SK-N-SH (cell line): ENCODE data around the gene EDN1. TPM values are rescaled to one million over a fixed set of nuclear protein-coding genes. Genes with fewer than 3 reads are reported as not detected.

Experiments used
- CTCF ChIA-PET: fragments of 300-600, 350-600 bp; formaldehyde crosslinking; extraction: SDS; loops from one replicate; lab custom pipeline; 2021; lab: Yijun Ruan, JAX
- POLR2A ChIA-PET: fragments of 350-600 bp; sonication (Branson Sonifier 250); formaldehyde crosslinking; extraction: SDS; loops from one replicate; lab custom pipeline; 2020; ENCODE audit warnings: antibody characterized with exemption, inconsistent platforms; lab: Yijun Ruan, JAX
- DNase-seq: peaks from one replicate; pipeline ENCODE4 v3.0.0; 2012
- H2AFZ ChIP-seq: fragments of 200-600 bp; sonication (generic); 2 replicates; pipeline ENCODE4 v1.8.1; 2016; ENCODE audit warnings: antibody characterized with exemption, mild to moderate bottlenecking, low read depth
- H3F3A ChIP-seq: fragments of 200-600 bp; sonication (generic); replicated peaks from 2 replicates; pipeline ENCODE3; 2016; ENCODE audit warnings: antibody characterized with exemption, mild to moderate bottlenecking; ENCODE audit not compliant: insufficient read depth
- H3K27ac ChIP-seq, 2 experiments: fragments of 200-500 bp in 1 of 2; fragments of 200-600 bp in 1 of 2; sonication (Bioruptor generic) in 1 of 2; sonication (generic), shearing (Covaris generic) in 1 of 2; 2 replicates each; pipeline versions ENCODE4 v1.5.1 to v1.6.1; 2014 to 2016; ENCODE audit warnings: low read depth in 2 of 2, inconsistent platforms in 1 of 2, low read length in 1 of 2, mild to moderate bottlenecking in 1 of 2, mixed read lengths in 1 of 2
- H3K27me3 ChIP-seq: fragments of 200-600 bp; sonication (generic), shearing (Covaris generic); 2 replicates; pipeline ENCODE4 v1.6.1; 2016; ENCODE audit warnings: mixed run types; ENCODE audit not compliant: insufficient read depth
- H3K36me3 ChIP-seq, 2 experiments: fragments of 200-500 bp in 1 of 2; fragments of 200-600 bp in 1 of 2; sonication (Bioruptor generic) in 1 of 2; sonication (generic) in 1 of 2; replicated peaks in 1 of 2; 2 replicates each; pipeline versions ENCODE3 to v1.5.1; 2014 to 2016; ENCODE audit warnings: low read length in 1 of 2, mild to moderate bottlenecking in 1 of 2; ENCODE audit not compliant: insufficient read depth in 2 of 2, control insufficient read depth in 1 of 2
- H3K4me1 ChIP-seq, 2 experiments: fragments of 200-500 bp in 1 of 2; fragments of 200-600 bp in 1 of 2; sonication (Bioruptor generic) in 1 of 2; sonication (generic), shearing (Covaris generic) in 1 of 2; 2 replicates each; pipeline versions ENCODE4 v1.5.1 to v1.6.1; 2014 to 2016; ENCODE audit warnings: low read depth in 1 of 2, low read length in 1 of 2, mixed run types in 1 of 2; ENCODE audit not compliant: insufficient read depth in 2 of 2, control insufficient read depth in 1 of 2
- H3K4me2 ChIP-seq: fragments of 200-600 bp; sonication (generic), shearing (Covaris generic); 2 replicates; pipeline ENCODE4 v1.6.1; 2017; ENCODE audit warnings: mixed run types
- H3K4me3 ChIP-seq, 2 experiments: fragments of 200-500 bp in 1 of 2; fragments of 200-600 bp in 1 of 2; sonication (Bioruptor generic) in 1 of 2; sonication (generic), shearing (Covaris generic) in 1 of 2; 2 replicates each; pipeline versions ENCODE4 v1.5.1 to v1.8.1; 2014 to 2016; ENCODE audit warnings: low read depth in 2 of 2, inconsistent platforms in 1 of 2, low read length in 1 of 2, mild to moderate bottlenecking in 1 of 2, mixed read lengths in 1 of 2, moderate library complexity in 1 of 2
- H3K79me2 ChIP-seq: fragments of 200-600 bp; sonication (generic); 2 replicates; pipeline ENCODE4 v1.8.1; 2017; ENCODE audit warnings: mild to moderate bottlenecking; ENCODE audit not compliant: insufficient read depth
- H3K9ac ChIP-seq: fragments of 200-600 bp; sonication (generic); 2 replicates; pipeline ENCODE4 v1.6.1; 2017; ENCODE audit warnings: mixed run types
- H3K9me2 ChIP-seq: fragments of 200-600 bp; sonication (generic); 2 replicates; pipeline ENCODE4 v1.6.1; 2017; ENCODE audit warnings: mixed run types
- H3K9me3 ChIP-seq: fragments of 200-600 bp; sonication (generic); 2 replicates; pipeline ENCODE4 v1.6.1; 2017; ENCODE audit warnings: mixed run types, mild to moderate bottlenecking, moderate library complexity
- H4K20me1 ChIP-seq: fragments of 200-600 bp; sonication (generic); 2 replicates; pipeline ENCODE4 v1.6.1; 2017; ENCODE audit warnings: mild to moderate bottlenecking, mixed run types; ENCODE audit not compliant: insufficient read depth
- CHD2 ChIP-seq: fragments of 150-350 bp; IDR thresholded peaks from 2 replicates; pipeline ENCODE4 v1.6.1; 2018; ENCODE audit warnings: low read length; ENCODE audit not compliant: partially characterized antibody
- ELF1 ChIP-seq: IDR thresholded peaks from 2 replicates; pipeline ENCODE4 v1.4.0; 2012
- EZH2phosphoT487 ChIP-seq: fragments of 200-600 bp; sonication (generic); IDR thresholded peaks from 2 replicates; pipeline ENCODE4 v1.6.1; 2017; ENCODE audit warnings: low read depth, mixed run types, mild to moderate bottlenecking, antibody characterized with exemption, moderate library complexity, borderline replicate concordance
- FOSL2 ChIP-seq: IDR thresholded peaks from 2 replicates; pipeline ENCODE4 v1.4.0; 2012; ENCODE audit warnings: low read depth, mild to moderate bottlenecking, moderate library complexity, borderline replicate concordance
- FOXJ3 ChIP-seq: sonication (generic); formaldehyde crosslinking; IDR thresholded peaks from 2 replicates; pipeline ENCODE4 v1.5.1; 2020; ENCODE audit warnings: mild to moderate bottlenecking, missing genetic modification reagents
- FOXM1 ChIP-seq: IDR thresholded peaks from 2 replicates; pipeline ENCODE4 v1.4.0; 2012; ENCODE audit warnings: low read depth, mild to moderate bottlenecking
- GATA2 ChIP-seq: sonication (generic); formaldehyde crosslinking; IDR thresholded peaks from 2 replicates; pipeline ENCODE4 v1.5.0; 2020; ENCODE audit warnings: mild to moderate bottlenecking, missing genetic modification reagents
- JUND ChIP-seq: IDR thresholded peaks from 2 replicates; pipeline ENCODE4 v1.4.0; 2012
- MAX ChIP-seq: IDR thresholded peaks from 2 replicates; pipeline ENCODE4 v1.4.0; 2012; ENCODE audit warnings: low read depth
- MEF2A ChIP-seq: IDR thresholded peaks from 2 replicates; pipeline ENCODE4 v1.4.0; 2012; ENCODE audit warnings: low read depth, borderline replicate concordance
- NFIC ChIP-seq: IDR thresholded peaks from 2 replicates; pipeline ENCODE4 v1.4.0; 2012; ENCODE audit warnings: borderline replicate concordance
- NRF1 ChIP-seq: IDR thresholded peaks from 2 replicates; pipeline ENCODE4 v1.6.1; 2012; ENCODE audit warnings: low read depth, mild to moderate bottlenecking, low read length
- PBX3 ChIP-seq: IDR thresholded peaks from 2 replicates; pipeline ENCODE4; 2012
- POLR2AphosphoS5 ChIP-seq: IDR thresholded peaks from 2 replicates; pipeline ENCODE4 v1.6.1; 2012; ENCODE audit warnings: low read depth, low read length
- RCOR1 ChIP-seq: fragments of 150-350 bp; IDR thresholded peaks from 2 replicates; pipeline ENCODE4 v1.6.1; 2017; ENCODE audit warnings: antibody characterized with exemption, low read length
- RFX5 ChIP-seq: IDR thresholded peaks from 2 replicates; pipeline ENCODE4 v1.6.1; 2012; ENCODE audit warnings: mild to moderate bottlenecking, improper control_type of control experiment, low read length
- RXRA ChIP-seq: IDR thresholded peaks from 2 replicates; pipeline ENCODE4 v1.4.0; 2012; ENCODE audit warnings: low read depth, mild to moderate bottlenecking, borderline replicate concordance
- SIN3A ChIP-seq: IDR thresholded peaks from 2 replicates; pipeline ENCODE4 v1.6.1; 2012; ENCODE audit warnings: low read depth, mild to moderate bottlenecking, low read length, moderate library complexity, borderline replicate concordance
- TAF1 ChIP-seq: IDR thresholded peaks from 2 replicates; pipeline ENCODE4 v1.6.1; 2012; ENCODE audit warnings: low read depth, mild to moderate bottlenecking, low read length, moderate library complexity, borderline replicate concordance
- TCF12 ChIP-seq: IDR thresholded peaks from 2 replicates; pipeline ENCODE4 v1.4.0; 2012
- TEAD4 ChIP-seq: IDR thresholded peaks from 2 replicates; pipeline ENCODE4 v1.4.0; 2012; ENCODE audit warnings: mild to moderate bottlenecking, borderline replicate concordance; ENCODE audit not compliant: insufficient read depth
- USF2 ChIP-seq: fragments of 150-350 bp; IDR thresholded peaks from 2 replicates; pipeline ENCODE4 v1.6.1; 2017; ENCODE audit warnings: antibody characterized with exemption, low read length, low read depth, borderline replicate concordance
- YY1 ChIP-seq: IDR thresholded peaks from 2 replicates; pipeline ENCODE4 v1.4.0; 2012; ENCODE audit warnings: low read depth, mild to moderate bottlenecking
- ZBTB33 ChIP-seq: IDR thresholded peaks from 2 replicates; pipeline ENCODE4 v1.4.0; 2012; ENCODE audit warnings: low read depth, borderline replicate concordance
- WGBS: methylation state at CpG from one replicate; pipeline ENCODE4 v1.1.6; 2017; ENCODE audit warnings: low lambda C conversion rate; 5-methylcytosine and 5-hydroxymethylcytosine counted together
- polyA plus RNA-seq, 3 experiments: library from polyadenylated mRNA; depleted of rRNA; stranded (reverse); fragments of >200 nt; gene quantifications; 2 replicates each; pipeline ENCODE4 v1.2.3, GENCODE V29; 2012

The EDN1 gene
- polyA plus RNA-seq, 1 of the 3 experiments (the other 2 are of a cell fraction), result 1.3 TPM

GRCh38 chr6:12342664-12343063 is 52.5 kb downstream of the EDN1 start:
- Histone ChIP-seq H3K4me3 (no peak overlapping the region), H4K20me1 (no peaks in the 10 kb centered on the region), H3K4me2 (no peak overlapping the region), H3K4me1 (no peaks in the 10 kb centered on the region), H3F3A (no peaks in the 10 kb centered on the region), H3K27me3 (no peaks in the 10 kb centered on the region), H3K36me3 (no peaks in the 10 kb centered on the region), H2AFZ (no peak overlapping the region), H3K9ac (no peak overlapping the region), H3K79me2 (no peaks in the 10 kb centered on the region), H3K9me2 (no peaks in the 10 kb centered on the region), H3K9me3 (no peaks in the 10 kb centered on the region), H3K27ac (no peak overlapping the region)
- ChIA-PET POLR2A (no interaction called here), CTCF (no interaction called here)
- WGBS, result 61% methylated on average over 4 of the region's 4 CpGs
- no peak for DNase-seq
- TF ChIP-seq TAF1 (no peak), NRF1 (no peak), JUND (no peak), EZH2phosphoT487 (no peak), MEF2A (no peak), ZBTB33 (no peak), RCOR1 (no peak), POLR2AphosphoS5 (no peak), TEAD4 (no peak), ELF1 (no peak), GATA2 (CRISPR knock-in tag) (no peak), YY1 (no peak), CHD2 (no peak), SIN3A (no peak), USF2 (no peak)

- H3K9me3 ChIP-seq, result no peaks in the 10 kb centered on the region
- CTCF ChIA-PET, result no interaction called here
- no peak overlapping the region for H2AFZ ChIP-seq
- DNase-seq, result no peak
- no peak overlapping the region for H3K9ac ChIP-seq
- WGBS, result 60% methylated on average over 5 of the region's 5 CpGs
- no peak overlapping the region for H3K27ac ChIP-seq
- no peaks in the 10 kb centered on the region for H3F3A ChIP-seq
- no peak overlapping the region for H3K4me2 ChIP-seq
- H3K27me3 ChIP-seq, result no peaks in the 10 kb centered on the region
- no peak for TF ChIP-seq FOSL2
- no peak for TF ChIP-seq NFIC
- no peak for TF ChIP-seq USF2
- no peak for TF ChIP-seq CHD2
- no peak for TF ChIP-seq RFX5
- no peak for TF ChIP-seq FOXM1
- TF ChIP-seq RXRA, result no peak
- TF ChIP-seq MAX, result no peak
- no peak for TF ChIP-seq PBX3
- no peak for TF ChIP-seq EZH2phosphoT487
- no peak for TF ChIP-seq ELF1
- TF ChIP-seq TCF12, result no peak
- no peak for TF ChIP-seq MEF2A
- TF ChIP-seq FOXJ3 (CRISPR knock-in tag), result no peak
- no peak for TF ChIP-seq GATA2 (CRISPR knock-in tag)
- TF ChIP-seq, all 33 proteins: peak for 0
- Histone ChIP-seq H3K9me2 (no peaks in the 10 kb centered on the region), H3K4me3 (no peak overlapping the region), H3K36me3 (no peaks in the 10 kb centered on the region), H3K79me2 (no peaks in the 10 kb centered on the region), H4K20me1 (no peaks in the 10 kb centered on the region), H3K4me1 (no peaks in the 10 kb centered on the region)
- POLR2A ChIA-PET, result no interaction called here
These were observed 52.9 kb downstream of the EDN1 start for GRCh38 chr6:12343122-12343439.
